CD4-positive, CD25-positive, alpha-beta regulatory T cell (primary cell): ENCODE results near the gene TGFBRAP1. TPM values are rescaled to one million over a fixed set of nuclear protein-coding genes. Genes with fewer than 3 reads are reported as not detected.

ENCODE experiments used
- ATAC-seq, 2 donors: fragments of 150-1000 bp; cut with Tn5 transposase; one replicate each; pipeline ENCODE4 v1.10.0; 2021; ENCODE audit warnings: low read depth in 2 of 2, moderate number of reproducible peaks in 2 of 2, moderate library complexity in 1 of 2
- DNase-seq, 3 donors: peaks; one replicate each; pipeline versions ENCODE4 v3.0.0 to v3.0.0-alpha.2; 2012 to 2022; ENCODE audit warnings: mixed read lengths in 1 of 3
- H3K27ac ChIP-seq: one replicate; pipeline ENCODE4 v1.7.0; 2013; ENCODE audit warnings: mild to moderate bottlenecking, low read length; ENCODE audit not compliant: insufficient read depth, poor library complexity, severe bottlenecking
- H3K27me3 ChIP-seq: one replicate; pipeline ENCODE4 v1.7.0; 2013; ENCODE audit warnings: low read length; ENCODE audit not compliant: control insufficient read depth, insufficient read depth
- H3K36me3 ChIP-seq: one replicate; pipeline ENCODE4 v1.7.0; 2013; ENCODE audit warnings: mild to moderate bottlenecking, low read length, moderate library complexity; ENCODE audit not compliant: control insufficient read depth, insufficient read depth
- H3K4me1 ChIP-seq: 2 replicates; pipeline ENCODE4 v1.7.0; 2013; ENCODE audit warnings: mild to moderate bottlenecking, low read length; ENCODE audit not compliant: insufficient read depth, control insufficient read depth, poor library complexity, severe bottlenecking
- H3K4me3 ChIP-seq: one replicate; pipeline ENCODE4 v1.7.0; 2013; ENCODE audit warnings: low read depth, mild to moderate bottlenecking, low read length, moderate library complexity
- H3K9me3 ChIP-seq, 2 experiments: 1 replicate in 1 of 2; 2 replicates in 1 of 2; pipeline ENCODE4 v1.7.0; 2013; ENCODE audit warnings: low read length in 2 of 2, mild to moderate bottlenecking in 1 of 2, moderate library complexity in 1 of 2; ENCODE audit not compliant: control insufficient read depth in 2 of 2
- H3K27ac Mint-ChIP-seq, 3 donors: one replicate each; pipeline ENCODE4 v1.8.0; 2020 to 2022; ENCODE audit warnings: mild to moderate bottlenecking in 3 of 3, mixed read lengths in 3 of 3, moderate library complexity in 2 of 3
- H3K27me3 Mint-ChIP-seq: one replicate; pipeline ENCODE4 v1.8.0; 2022; ENCODE audit warnings: mild to moderate bottlenecking, mixed read lengths
- H3K36me3 Mint-ChIP-seq: one replicate; pipeline ENCODE4 v1.8.0; 2020; ENCODE audit warnings: mixed read lengths
- H3K4me1 Mint-ChIP-seq, 4 donors: one replicate each; pipeline ENCODE4 v1.8.0; 2020 to 2022; ENCODE audit warnings: mixed read lengths in 4 of 4, mild to moderate bottlenecking in 1 of 4
- H3K4me3 Mint-ChIP-seq, 4 donors: one replicate each; pipeline ENCODE4 v1.8.0; 2020 to 2022; ENCODE audit warnings: mild to moderate bottlenecking in 4 of 4, mixed read lengths in 4 of 4, moderate library complexity in 3 of 4
- H3K9me3 Mint-ChIP-seq, 7 donors: one replicate each; pipeline ENCODE4 v1.8.0; 2020 to 2022; ENCODE audit warnings: mixed read lengths in 7 of 7, mild to moderate bottlenecking in 3 of 7, moderate library complexity in 2 of 7
- polyA plus RNA-seq, 4 donors: library from polyadenylated mRNA; unstranded; fragments of 300-500 nt; fragmentation: Illumina TruSeq; gene quantifications; one replicate each; pipeline ENCODE4 v1.2.3, GENCODE V29; 2021
- total RNA-seq: library from RNA; stranded (reverse); gene quantifications from one replicate; pipeline ENCODE4 v1.2.3, GENCODE V29; 2022

TGFBRAP1 gene, protein sequence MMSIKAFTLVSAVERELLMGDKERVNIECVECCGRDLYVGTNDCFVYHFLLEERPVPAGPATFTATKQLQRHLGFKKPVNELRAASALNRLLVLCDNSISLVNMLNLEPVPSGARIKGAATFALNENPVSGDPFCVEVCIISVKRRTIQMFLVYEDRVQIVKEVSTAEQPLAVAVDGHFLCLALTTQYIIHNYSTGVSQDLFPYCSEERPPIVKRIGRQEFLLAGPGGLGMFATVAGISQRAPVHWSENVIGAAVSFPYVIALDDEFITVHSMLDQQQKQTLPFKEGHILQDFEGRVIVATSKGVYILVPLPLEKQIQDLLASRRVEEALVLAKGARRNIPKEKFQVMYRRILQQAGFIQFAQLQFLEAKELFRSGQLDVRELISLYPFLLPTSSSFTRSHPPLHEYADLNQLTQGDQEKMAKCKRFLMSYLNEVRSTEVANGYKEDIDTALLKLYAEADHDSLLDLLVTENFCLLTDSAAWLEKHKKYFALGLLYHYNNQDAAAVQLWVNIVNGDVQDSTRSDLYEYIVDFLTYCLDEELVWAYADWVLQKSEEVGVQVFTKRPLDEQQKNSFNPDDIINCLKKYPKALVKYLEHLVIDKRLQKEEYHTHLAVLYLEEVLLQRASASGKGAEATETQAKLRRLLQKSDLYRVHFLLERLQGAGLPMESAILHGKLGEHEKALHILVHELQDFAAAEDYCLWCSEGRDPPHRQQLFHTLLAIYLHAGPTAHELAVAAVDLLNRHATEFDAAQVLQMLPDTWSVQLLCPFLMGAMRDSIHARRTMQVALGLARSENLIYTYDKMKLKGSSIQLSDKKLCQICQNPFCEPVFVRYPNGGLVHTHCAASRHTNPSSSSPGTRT
- total RNA-seq (21.0 TPM), polyA plus RNA-seq (10 to 100 TPM; 13.9 to 20.0 (median 16.5) TPM)

DNA sequence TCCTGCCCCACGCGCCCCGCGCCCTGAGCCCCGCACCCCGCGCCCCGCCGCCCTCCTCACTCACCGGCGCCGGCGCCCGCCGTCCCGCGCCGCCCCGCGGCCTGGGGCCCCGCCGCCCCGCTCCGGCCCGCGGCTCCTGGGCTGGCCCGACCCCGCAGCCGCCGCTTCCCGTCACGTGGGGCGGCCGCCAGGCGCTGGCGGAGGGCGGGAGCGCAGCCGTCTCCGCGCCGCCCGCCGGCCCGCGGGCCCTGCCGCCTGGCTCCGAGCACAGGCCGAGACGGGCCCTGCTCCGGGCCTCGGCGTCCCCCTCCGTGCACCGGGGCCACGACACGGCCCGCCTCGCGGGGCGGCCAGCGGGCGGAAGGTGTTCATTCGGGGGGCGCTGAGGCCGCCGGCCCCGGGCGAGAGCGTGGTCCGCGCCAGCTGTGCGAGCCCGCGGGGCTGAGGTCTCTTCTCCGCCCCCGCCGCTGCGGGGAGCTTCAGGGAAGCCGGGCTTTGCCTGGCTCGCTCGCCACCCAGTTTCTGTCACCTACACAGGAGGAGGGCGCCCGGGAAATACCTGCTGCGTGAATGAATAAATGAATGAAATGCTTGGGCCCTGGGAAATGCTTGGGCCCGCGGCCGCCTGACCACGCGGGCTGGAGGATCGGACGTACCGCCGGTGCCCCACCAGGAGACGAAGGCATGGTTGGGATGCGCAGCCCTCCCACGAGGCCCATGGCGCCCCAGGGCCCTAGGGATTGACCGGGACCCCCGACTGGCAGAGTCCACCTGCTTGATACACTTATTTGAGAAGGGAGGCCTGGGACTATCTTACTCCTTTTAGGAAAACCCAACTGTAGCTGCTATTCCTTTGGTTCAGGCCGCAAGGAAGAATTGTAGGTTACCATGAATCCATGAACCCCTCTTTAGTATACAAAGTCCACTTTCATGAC is at the start of gene TGFBRAP1:
Gene TGFBRAP1, minus strand, starts transcription at position 175 of the 935 bp plus-strand sequence. CDS start 21,434 bp downstream, outside the sequence.
- H3K36me3 ChIP-seq, result peaks cover 4% of the 10 kb centered on the region
- H3K9me3 ChIP-seq, result no peaks in the 10 kb centered on the region
- Mint-ChIP-seq H3K9me3 (no peaks in the 10 kb centered on the region), H3K4me3 (peak within 1 kb of the TSS; percentile 86 to 96 (median 94)), H3K36me3 (peaks cover under 1% of the 10 kb centered on the region), H3K27me3 (no peaks in the 10 kb centered on the region), H3K27ac (peak within 1 kb of the TSS; percentile 95 to 97 (median 95)), H3K4me1 (peaks cover 19 to 48% (median 28%) of the 10 kb centered on the region in 4 donors)
- H3K27ac ChIP-seq, result peak within 1 kb of the TSS; percentile 82
- H3K4me3 ChIP-seq, result peak within 1 kb of the TSS; percentile 85
- DNase-seq (peak; percentile 52 to 76 (median 68)), ATAC-seq (peak; percentile 93 to 94)
- H3K4me1 ChIP-seq, result peaks cover 26% of the 10 kb centered on the region
- no peaks in the 10 kb centered on the region for H3K27me3 ChIP-seq

DNA sequence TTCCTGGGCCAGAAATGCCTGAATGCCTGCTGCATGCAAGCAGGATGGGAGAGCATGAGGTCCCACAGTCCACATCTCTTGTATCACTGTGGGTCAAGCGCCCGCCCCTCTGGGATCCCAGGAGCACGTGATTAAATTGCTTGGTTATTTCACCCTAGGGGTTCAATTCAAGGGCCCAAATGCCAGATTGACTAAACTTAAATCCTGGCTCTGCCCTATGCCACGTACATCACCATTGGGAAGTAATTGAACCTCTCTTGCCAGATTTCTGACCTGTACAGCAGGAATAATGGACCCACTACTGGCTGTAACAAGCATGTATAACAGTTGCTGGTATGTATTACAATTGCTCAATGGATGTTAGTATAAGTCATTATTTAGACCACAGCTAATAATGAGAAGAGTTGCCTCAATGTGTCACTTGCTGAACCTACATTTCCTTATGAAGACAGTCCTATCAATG is 49.4 kb upstream of the TGFBRAP1 start:
- H3K27me3 Mint-ChIP-seq, result peaks cover 8% of the 10 kb centered on the region
- ATAC-seq, result no peak

DNA sequence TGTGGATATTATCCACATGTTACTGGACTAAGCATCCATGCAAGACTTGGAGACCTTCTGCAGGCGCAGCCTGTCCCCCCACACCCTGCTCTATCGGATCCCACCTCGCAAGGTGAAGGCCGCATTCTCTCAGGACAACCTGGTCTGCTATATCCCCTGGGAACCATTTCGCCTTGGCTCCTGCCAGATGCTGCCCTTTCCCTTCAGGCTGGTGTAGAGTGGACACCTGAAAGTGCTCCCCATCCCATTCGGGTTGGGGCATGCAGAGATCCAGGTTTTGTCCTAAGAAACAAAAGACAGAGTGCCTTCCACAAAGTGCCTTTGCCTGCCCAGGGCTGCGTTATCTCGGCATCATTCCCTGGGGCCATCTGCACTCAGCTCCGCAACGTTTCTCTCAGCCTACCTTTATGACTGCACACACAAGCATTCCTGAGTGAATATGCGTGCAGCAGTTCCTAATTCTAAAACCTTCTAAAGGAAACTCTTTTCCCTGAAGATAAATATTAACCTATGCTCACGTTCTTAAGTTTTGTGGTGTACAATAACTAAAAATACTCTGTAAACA is 48.8 kb upstream of the TGFBRAP1 start:
- Mint-ChIP-seq H3K27me3 (peaks cover 8% of the 10 kb centered on the region), H3K36me3 (no peaks in the 10 kb centered on the region), H3K9me3 (no peaks in the 10 kb centered on the region), H3K27ac (no peak overlapping the region), H3K4me1 (peaks cover 2 to 17% (median 4%) of the 10 kb centered on the region in 4 donors), H3K4me3 (no peak overlapping the region)
- no peaks in the 10 kb centered on the region for H3K27me3 ChIP-seq
- no peak for ATAC-seq
- no peak for DNase-seq
- no peak overlapping the region for H3K27ac ChIP-seq
- H3K4me3 ChIP-seq, result no peak overlapping the region
- H3K36me3 ChIP-seq, result no peaks in the 10 kb centered on the region
- H3K9me3 ChIP-seq, result no peaks in the 10 kb centered on the region
- peaks cover 14% of the 10 kb centered on the region for H3K4me1 ChIP-seq

More for the DNA sequence above, 49.4 kb upstream of the TGFBRAP1 start:
- Mint-ChIP-seq H3K36me3 (no peaks in the 10 kb centered on the region), H3K9me3 (no peaks in the 10 kb centered on the region), H3K4me1 (peaks cover 1 to 11% (median 2%) of the 10 kb centered on the region in 4 donors), H3K4me3 (no peak overlapping the region), H3K27ac (no peak overlapping the region)
- Histone ChIP-seq H3K27ac (no peak overlapping the region), H3K9me3 (no peaks in the 10 kb centered on the region), H3K4me1 (peaks cover 8% of the 10 kb centered on the region), H3K4me3 (no peak overlapping the region), H3K27me3 (no peaks in the 10 kb centered on the region), H3K36me3 (no peaks in the 10 kb centered on the region)
- DNase-seq, result no peak

DNA sequence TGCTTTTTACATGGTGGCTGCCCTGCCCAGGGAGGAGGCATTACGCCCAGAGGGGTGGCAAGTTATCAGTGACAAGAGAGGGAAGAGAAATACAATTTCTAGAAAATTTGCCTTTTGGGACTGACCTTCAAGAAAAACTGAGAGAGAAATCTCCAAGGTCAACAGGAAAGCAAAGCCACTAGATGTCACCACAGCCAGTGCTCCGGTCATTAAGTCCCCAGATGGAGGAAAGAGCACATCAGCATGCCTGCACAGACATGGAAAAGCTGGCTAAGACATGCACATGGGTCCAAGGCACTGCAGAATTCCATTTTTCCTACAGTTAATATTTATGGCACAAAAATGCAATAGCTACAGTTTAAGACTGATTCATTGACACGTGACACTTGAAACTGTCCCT is 48.3 kb upstream of the TGFBRAP1 start:
- H3K4me3 Mint-ChIP-seq, result no peak overlapping the region
- no peaks in the 10 kb centered on the region for H3K9me3 ChIP-seq
- peak overlapping the region in 1 of 3 donors; percentile 61 for H3K27ac Mint-ChIP-seq
- peaks cover 18% of the 10 kb centered on the region for H3K4me1 ChIP-seq
- peaks cover 3 to 22% (median 6%) of the 10 kb centered on the region in 4 donors for H3K4me1 Mint-ChIP-seq
- H3K27ac ChIP-seq, result no peak overlapping the region
- no peak for ATAC-seq
- H3K4me3 ChIP-seq, result no peak overlapping the region
- H3K27me3 ChIP-seq, result no peaks in the 10 kb centered on the region
- H3K36me3 Mint-ChIP-seq, result no peaks in the 10 kb centered on the region
- no peaks in the 10 kb centered on the region for H3K9me3 Mint-ChIP-seq
- H3K36me3 ChIP-seq, result no peaks in the 10 kb centered on the region
- peaks cover 8% of the 10 kb centered on the region for H3K27me3 Mint-ChIP-seq
- DNase-seq, result no peak

DNA sequence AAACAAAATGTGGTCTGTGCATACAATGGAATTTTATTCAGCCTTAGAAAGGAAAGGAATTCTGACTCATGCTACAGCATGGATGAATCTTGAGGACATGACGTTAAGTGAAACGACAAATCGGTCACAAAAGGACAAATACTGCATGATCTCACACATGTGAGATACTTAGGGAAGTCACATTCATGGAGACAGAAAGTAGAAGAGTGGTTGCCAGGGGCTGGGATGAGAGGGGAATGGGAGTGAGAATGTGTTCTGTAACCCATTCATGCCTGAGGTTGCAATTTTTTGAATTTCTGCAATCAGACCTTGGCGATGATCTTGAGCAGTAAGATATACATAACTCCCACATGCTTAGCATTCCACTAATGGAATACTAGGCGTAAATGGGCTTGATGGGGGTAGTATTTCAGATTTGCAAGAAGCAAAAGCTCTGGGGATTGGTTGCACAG is 47.3 kb upstream of the TGFBRAP1 start:
- no peak overlapping the region for H3K27ac ChIP-seq
- Mint-ChIP-seq H3K27ac (no peak overlapping the region), H3K4me3 (no peak overlapping the region), H3K27me3 (peaks cover 8% of the 10 kb centered on the region), H3K36me3 (no peaks in the 10 kb centered on the region), H3K9me3 (no peaks in the 10 kb centered on the region), H3K4me1 (peaks cover 3 to 23% (median 7%) of the 10 kb centered on the region in 4 donors)
- H3K4me3 ChIP-seq, result no peak overlapping the region
- no peak for DNase-seq
- no peaks in the 10 kb centered on the region for H3K27me3 ChIP-seq
- H3K36me3 ChIP-seq, result no peaks in the 10 kb centered on the region
- H3K4me1 ChIP-seq, result peaks cover 18% of the 10 kb centered on the region
- no peak for ATAC-seq
- H3K9me3 ChIP-seq, result no peaks in the 10 kb centered on the region

DNA sequence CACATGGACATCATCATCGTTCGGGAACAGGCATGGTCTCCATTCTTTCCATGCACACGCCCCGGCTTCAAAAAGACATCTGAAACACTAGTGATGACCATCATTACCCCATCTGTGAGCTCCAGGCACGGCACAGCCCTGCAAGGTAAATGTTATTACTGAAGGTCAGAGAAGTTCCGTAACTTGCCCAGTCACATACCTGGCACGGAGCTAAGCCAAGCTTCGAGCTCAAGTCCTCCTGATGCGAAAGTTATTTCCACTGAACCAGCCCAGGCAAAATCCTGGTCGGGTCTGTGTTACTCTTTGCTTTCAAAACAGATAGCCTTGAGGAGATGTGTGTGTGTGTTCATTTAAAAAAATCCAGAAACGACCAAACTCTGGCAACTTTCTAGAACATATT is 46.5 kb upstream of the TGFBRAP1 start:
- Mint-ChIP-seq H3K9me3 (no peaks in the 10 kb centered on the region), H3K4me3 (no peak overlapping the region), H3K27ac (no peak overlapping the region), H3K27me3 (peaks cover 4% of the 10 kb centered on the region), H3K4me1 (peaks cover 3 to 23% (median 7%) of the 10 kb centered on the region in 4 donors), H3K36me3 (no peaks in the 10 kb centered on the region)
- DNase-seq (no peak), ATAC-seq (no peak)
- Histone ChIP-seq H3K4me3 (no peak overlapping the region), H3K27me3 (no peaks in the 10 kb centered on the region), H3K36me3 (no peaks in the 10 kb centered on the region), H3K9me3 (no peaks in the 10 kb centered on the region), H3K4me1 (peaks cover 18% of the 10 kb centered on the region), H3K27ac (no peak overlapping the region)
